ENCODE measurements around the gene C3.

- TF ChIP-seq CTCF (IDR thresholded peaks at IDR 0.05 in 2 of 3, conservative IDR thresholded peaks at IDR 0.05 in 1 of 3; ENCODE audit: borderline replicate concordance in 1 of 3, insufficient read depth in 1 of 3, low read depth in 2 of 3, low read length in 2 of 3) (no peak), POLR2AphosphoS5 (IDR thresholded peaks at IDR 0.05; ENCODE audit: low read depth, low read length) (no peak), POLR2A (IDR thresholded peaks at IDR 0.05; ENCODE audit: borderline replicate concordance, extremely low read depth, insufficient read depth, insufficient read length) (no peak), ZBTB33 (IDR thresholded peaks at IDR 0.05; ENCODE audit: extremely low read depth, insufficient replicate concordance, low read length) (no peak), JUND (IDR thresholded peaks at IDR 0.05) (no peak), MAX (IDR thresholded peaks at IDR 0.05) (no peak), EZH2phosphoT487 (IDR thresholded peaks at IDR 0.05; ENCODE audit: borderline replicate concordance) (no peak), YY1 (IDR thresholded peaks at IDR 0.05; ENCODE audit: extremely low read depth, insufficient replicate concordance, low read depth, low read length) (no peak), EZH2 (IDR thresholded peaks at IDR 0.05) (no peak), SIN3A (IDR thresholded peaks at IDR 0.05; ENCODE audit: low read depth) (no peak)
Observed at GRCh38 chr19:6712692-6713670, 7.5 kb downstream of the C3 start.
